ENCODE measurements around the gene TSC22D2. TPM values are rescaled to one million over a fixed set of nuclear protein-coding genes. Genes with fewer than 3 reads are reported as not detected.

Gene TSC22D2
- polyA plus RNA-seq, 3 donors = 5.1 to 12.9 (median 5.7) TPM

- Histone ChIP-seq H3K27me3 (ENCODE audit: control insufficient read depth in 2 of 2, insufficient read depth in 2 of 2, low read length in 2 of 2) (no peaks in the 10 kb centered on the region), H3K4me2 (replicated peaks; ENCODE audit: extremely low read depth, low read length, poor library complexity, severe bottlenecking) (peak overlapping the region; percentile 82), H4K20me1 (ENCODE audit: insufficient read depth, low read length) (peaks cover 100% of the 10 kb centered on the region), H3K9me3 (replicated peaks in 1 of 2; ENCODE audit: control insufficient read depth in 1 of 2, insufficient read depth in 1 of 2, low read length in 2 of 2) (no peaks in the 10 kb centered on the region), H3K27ac (ENCODE audit: low read depth in 1 of 2, low read length in 2 of 2) (no peak overlapping the region), H3K9ac (ENCODE audit: insufficient read depth, low read length, poor library complexity, severe bottlenecking) (no peak overlapping the region), H3K4me3 (replicated peaks in 1 of 3; ENCODE audit: low read depth in 2 of 3, low read length in 3 of 3) (peak overlapping the region in 1 of 3 experiments; percentile 79), H3K79me2 (ENCODE audit: insufficient read depth, low read length) (peaks cover 100% of the 10 kb centered on the region), H3K4me1 (ENCODE audit: control insufficient read depth in 1 of 2, insufficient read depth in 2 of 2, low read length in 2 of 2) (peaks cover 25 to 72% of the 10 kb centered on the region in 2 donors), H2AFZ (ENCODE audit: insufficient read depth, low read depth, low read length, poor library complexity, severe bottlenecking) (no peak overlapping the region), H3K36me3 (replicated peaks in 1 of 2; ENCODE audit: control insufficient read depth in 1 of 2, insufficient read depth in 2 of 2, low read length in 2 of 2) (peaks cover 2 to 20% of the 10 kb centered on the region in 2 donors)
- Mint-ChIP-seq H3K27ac (no peak overlapping the region), H3K36me3 (peaks cover 15 to 26% of the 10 kb centered on the region in 2 donors), H3K4me1 (peaks cover 68% of the 10 kb centered on the region), H3K9me3 (peaks cover 0 to 2% (median 0%) of the 10 kb centered on the region in 7 donors), H3K27me3 (ENCODE audit: low read depth in 3 of 3) (no peaks in the 10 kb centered on the region), H3K4me3 (no peak overlapping the region)
- WGBS (ENCODE audit: insufficient coverage) = no CpG with 5 or more reads among the region's 5 CpGs
- intact Hi-C loops (cut with micrococcal nuclease) = loop anchor here in 1 of 2 donors (10.0 kb wide), 1 partner anchor 80 kb away; no protein-coding TSS in a partner anchor
- no peak for DNase-seq
- TF ChIP-seq, protein P1, sequence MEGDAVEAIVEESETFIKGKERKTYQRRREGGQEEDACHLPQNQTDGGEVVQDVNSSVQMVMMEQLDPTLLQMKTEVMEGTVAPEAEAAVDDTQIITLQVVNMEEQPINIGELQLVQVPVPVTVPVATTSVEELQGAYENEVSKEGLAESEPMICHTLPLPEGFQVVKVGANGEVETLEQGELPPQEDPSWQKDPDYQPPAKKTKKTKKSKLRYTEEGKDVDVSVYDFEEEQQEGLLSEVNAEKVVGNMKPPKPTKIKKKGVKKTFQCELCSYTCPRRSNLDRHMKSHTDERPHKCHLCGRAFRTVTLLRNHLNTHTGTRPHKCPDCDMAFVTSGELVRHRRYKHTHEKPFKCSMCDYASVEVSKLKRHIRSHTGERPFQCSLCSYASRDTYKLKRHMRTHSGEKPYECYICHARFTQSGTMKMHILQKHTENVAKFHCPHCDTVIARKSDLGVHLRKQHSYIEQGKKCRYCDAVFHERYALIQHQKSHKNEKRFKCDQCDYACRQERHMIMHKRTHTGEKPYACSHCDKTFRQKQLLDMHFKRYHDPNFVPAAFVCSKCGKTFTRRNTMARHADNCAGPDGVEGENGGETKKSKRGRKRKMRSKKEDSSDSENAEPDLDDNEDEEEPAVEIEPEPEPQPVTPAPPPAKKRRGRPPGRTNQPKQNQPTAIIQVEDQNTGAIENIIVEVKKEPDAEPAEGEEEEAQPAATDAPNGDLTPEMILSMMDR (IDR thresholded peaks at IDR 0.05) = no peak
Measured at GRCh38 chr3:150414959-150415358, 6.9 kb downstream of the TSC22D2 start.

GRCh38 chr3:150419076-150419868, 11.2 kb downstream of the TSC22D2 start:
- H3K27me3 Mint-ChIP-seq (ENCODE audit: low read depth in 3 of 3) = no peaks in the 10 kb centered on the region
- Histone ChIP-seq H3K9me3 (replicated peaks in 1 of 2; ENCODE audit: control insufficient read depth in 1 of 2, insufficient read depth in 1 of 2, low read length in 2 of 2) (no peaks in the 10 kb centered on the region), H3K4me3 (replicated peaks in 1 of 3; ENCODE audit: low read depth in 2 of 3, low read length in 3 of 3) (no peak overlapping the region), H3K27me3 (ENCODE audit: control insufficient read depth in 2 of 2, insufficient read depth in 2 of 2, low read length in 2 of 2) (no peaks in the 10 kb centered on the region), H3K27ac (ENCODE audit: low read depth in 1 of 2, low read length in 2 of 2) (no peak overlapping the region), H3K4me2 (replicated peaks; ENCODE audit: extremely low read depth, low read length, poor library complexity, severe bottlenecking) (no peak overlapping the region), H3K36me3 (replicated peaks in 1 of 2; ENCODE audit: control insufficient read depth in 1 of 2, insufficient read depth in 2 of 2, low read length in 2 of 2) (peaks cover 2 to 36% of the 10 kb centered on the region in 2 donors), H2AFZ (ENCODE audit: insufficient read depth, low read depth, low read length, poor library complexity, severe bottlenecking) (no peak overlapping the region), H3K79me2 (ENCODE audit: insufficient read depth, low read length) (peaks cover 99% of the 10 kb centered on the region), H4K20me1 (ENCODE audit: insufficient read depth, low read length) (peaks cover 98% of the 10 kb centered on the region), H3K9ac (ENCODE audit: insufficient read depth, low read length, poor library complexity, severe bottlenecking) (no peak overlapping the region), H3K4me1 (ENCODE audit: control insufficient read depth in 1 of 2, insufficient read depth in 2 of 2, low read length in 2 of 2) (peaks cover 4 to 33% of the 10 kb centered on the region in 2 donors)
- WGBS (ENCODE audit: insufficient coverage) = no CpG with 5 or more reads among the region's 1 CpG
- peaks cover 0 to 2% (median 0%) of the 10 kb centered on the region in 7 donors for H3K9me3 Mint-ChIP-seq
- H3K4me1 Mint-ChIP-seq = peaks cover 42% of the 10 kb centered on the region
- TF ChIP-seq, protein P1 (IDR thresholded peaks at IDR 0.05) = no peak
- intact Hi-C loops (cut with micrococcal nuclease) = loop anchor here in 1 of 2 donors (10.0 kb wide), 1 partner anchor 76 kb away; no protein-coding TSS in a partner anchor
- no peak for DNase-seq
- peaks cover 24 to 29% of the 10 kb centered on the region in 2 donors for H3K36me3 Mint-ChIP-seq
- no peak overlapping the region for H3K4me3 Mint-ChIP-seq
- H3K27ac Mint-ChIP-seq = peak overlapping the region in 1 of 7 donors; percentile 12
